ENCODE results near the gene DYNC1H1. TPM values are rescaled to one million over a fixed set of nuclear protein-coding genes. Genes with fewer than 3 reads are reported as not detected.

The DYNC1H1 gene
- total RNA-seq, 4 donors from 2014 or later: 486 to 737 (median 718) TPM

GRCh38 chr14:102028733-102029132 lies 64.4 kb downstream of the DYNC1H1 start:
- no peak overlapping the region for H3K4me3 ChIP-seq
- in situ Hi-C loops (cut with MboI; ENCODE audit: low sequenced_read_pairs in 4 of 4): no loop called here
- intact Hi-C loops (cut with DNase I; ENCODE audit: low total_unique reads): no loop called here
- no peaks in the 10 kb centered on the region for H3K4me1 ChIP-seq
- no peaks in the 10 kb centered on the region for H3K27me3 ChIP-seq
- ATAC-seq: no peak
- H3K9me3 ChIP-seq: no peaks in the 10 kb centered on the region
- TF ChIP-seq, protein P1, sequence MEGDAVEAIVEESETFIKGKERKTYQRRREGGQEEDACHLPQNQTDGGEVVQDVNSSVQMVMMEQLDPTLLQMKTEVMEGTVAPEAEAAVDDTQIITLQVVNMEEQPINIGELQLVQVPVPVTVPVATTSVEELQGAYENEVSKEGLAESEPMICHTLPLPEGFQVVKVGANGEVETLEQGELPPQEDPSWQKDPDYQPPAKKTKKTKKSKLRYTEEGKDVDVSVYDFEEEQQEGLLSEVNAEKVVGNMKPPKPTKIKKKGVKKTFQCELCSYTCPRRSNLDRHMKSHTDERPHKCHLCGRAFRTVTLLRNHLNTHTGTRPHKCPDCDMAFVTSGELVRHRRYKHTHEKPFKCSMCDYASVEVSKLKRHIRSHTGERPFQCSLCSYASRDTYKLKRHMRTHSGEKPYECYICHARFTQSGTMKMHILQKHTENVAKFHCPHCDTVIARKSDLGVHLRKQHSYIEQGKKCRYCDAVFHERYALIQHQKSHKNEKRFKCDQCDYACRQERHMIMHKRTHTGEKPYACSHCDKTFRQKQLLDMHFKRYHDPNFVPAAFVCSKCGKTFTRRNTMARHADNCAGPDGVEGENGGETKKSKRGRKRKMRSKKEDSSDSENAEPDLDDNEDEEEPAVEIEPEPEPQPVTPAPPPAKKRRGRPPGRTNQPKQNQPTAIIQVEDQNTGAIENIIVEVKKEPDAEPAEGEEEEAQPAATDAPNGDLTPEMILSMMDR (IDR thresholded peaks at IDR 0.05 in 4 of 5, conservative IDR thresholded peaks at IDR 0.05 in 1 of 5): no peak
- TF ChIP-seq POLR2A (IDR thresholded peaks at IDR 0.05): no peak
- H3K27ac ChIP-seq: no peak overlapping the region
- H3K36me3 ChIP-seq: peaks cover 6 to 99% of the 10 kb centered on the region in 2 donors
- no peak for DNase-seq

DNA sequence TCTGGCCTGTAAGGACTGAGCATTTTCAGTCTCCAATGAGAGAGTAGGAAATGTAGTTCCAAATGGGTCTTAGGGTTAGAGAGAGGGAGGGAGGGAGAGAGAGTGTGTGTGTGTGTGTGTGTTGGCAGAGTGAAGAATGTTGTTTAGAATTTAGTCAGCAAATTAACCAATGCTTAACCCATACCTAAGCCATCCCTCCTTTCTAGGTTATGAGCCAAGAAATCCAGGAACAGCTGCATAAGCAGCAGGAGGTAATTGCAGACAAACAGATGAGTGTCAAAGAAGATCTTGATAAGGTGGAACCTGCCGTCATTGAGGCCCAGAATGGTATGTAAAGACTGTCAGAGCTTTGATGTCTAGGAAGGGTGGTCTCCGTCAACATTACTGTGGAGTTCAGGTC lies 65.6 kb downstream of the DYNC1H1 start:
- in situ Hi-C loops (cut with MboI; ENCODE audit: low sequenced_read_pairs in 4 of 4): no loop called here
- no peaks in the 10 kb centered on the region for H3K27me3 ChIP-seq
- no peak for DNase-seq
- intact Hi-C loops (cut with DNase I; ENCODE audit: low total_unique reads): no loop called here
- no peak overlapping the region for H3K27ac ChIP-seq
- H3K4me1 ChIP-seq: no peaks in the 10 kb centered on the region
- ATAC-seq: no peak
- no peak overlapping the region for H3K4me3 ChIP-seq
- no peak for TF ChIP-seq POLR2A (IDR thresholded peaks at IDR 0.05)
- TF ChIP-seq, protein P1 (IDR thresholded peaks at IDR 0.05 in 4 of 5, conservative IDR thresholded peaks at IDR 0.05 in 1 of 5): no peak
- peaks cover 6 to 99% of the 10 kb centered on the region in 2 donors for H3K36me3 ChIP-seq
- H3K9me3 ChIP-seq: no peaks in the 10 kb centered on the region

DNA sequence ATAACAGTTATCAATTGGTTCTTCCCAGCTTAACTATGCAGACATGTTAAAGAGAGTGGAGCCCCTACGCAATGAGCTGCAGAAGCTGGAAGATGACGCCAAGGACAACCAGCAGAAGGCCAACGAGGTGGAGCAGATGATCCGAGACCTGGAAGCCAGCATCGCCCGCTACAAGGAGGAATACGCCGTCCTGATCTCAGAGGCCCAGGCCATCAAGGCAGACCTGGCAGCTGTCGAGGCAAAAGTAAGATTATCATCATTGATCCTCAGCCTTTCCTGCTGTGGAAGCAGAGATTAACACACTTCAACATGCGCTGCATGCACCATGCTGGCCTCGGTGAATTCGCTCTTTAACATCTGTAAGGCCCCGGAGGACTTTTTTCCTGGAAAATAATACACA lies 68.9 kb downstream of the DYNC1H1 start:
- intact Hi-C loops (cut with DNase I; ENCODE audit: low total_unique reads): no loop called here
- ATAC-seq: no peak
- no peak overlapping the region for H3K4me3 ChIP-seq
- H3K36me3 ChIP-seq: peaks cover 6 to 100% of the 10 kb centered on the region in 2 donors
- TF ChIP-seq, protein P1 (IDR thresholded peaks at IDR 0.05 in 4 of 5, conservative IDR thresholded peaks at IDR 0.05 in 1 of 5): no peak
- no peak for TF ChIP-seq POLR2A (IDR thresholded peaks at IDR 0.05)
- in situ Hi-C loops (cut with MboI; ENCODE audit: low sequenced_read_pairs in 4 of 4): no loop called here
- no peaks in the 10 kb centered on the region for H3K27me3 ChIP-seq
- no peak for DNase-seq
- no peaks in the 10 kb centered on the region for H3K9me3 ChIP-seq
- H3K4me1 ChIP-seq: no peaks in the 10 kb centered on the region
- H3K27ac ChIP-seq: no peak overlapping the region

- H3K36me3 ChIP-seq: peaks cover 0 to 100% of the 10 kb centered on the region in 2 donors
- no peak for ATAC-seq
- H3K9me3 ChIP-seq: no peaks in the 10 kb centered on the region
- H3K27me3 ChIP-seq: no peaks in the 10 kb centered on the region
- intact Hi-C loops (cut with DNase I; ENCODE audit: low total_unique reads): no loop called here
- in situ Hi-C loops (cut with MboI; ENCODE audit: low sequenced_read_pairs in 4 of 4): no loop called here
- no peaks in the 10 kb centered on the region for H3K4me1 ChIP-seq
- no peak overlapping the region for H3K4me3 ChIP-seq
- TF ChIP-seq, protein P1 (IDR thresholded peaks at IDR 0.05 in 4 of 5, conservative IDR thresholded peaks at IDR 0.05 in 1 of 5): no peak
- TF ChIP-seq POLR2A (IDR thresholded peaks at IDR 0.05): no peak
- no peak for DNase-seq
- no peak overlapping the region for H3K27ac ChIP-seq
Measured at GRCh38 chr14:102034301-102034700, 69.9 kb downstream of the DYNC1H1 start.

- no peak for DNase-seq
- Histone ChIP-seq H3K4me1 (no peaks in the 10 kb centered on the region), H3K36me3 (peaks cover 2 to 100% of the 10 kb centered on the region in 2 donors), H3K27me3 (no peaks in the 10 kb centered on the region), H3K9me3 (no peaks in the 10 kb centered on the region), H3K27ac (no peak overlapping the region), H3K4me3 (no peak overlapping the region)
- TF ChIP-seq, protein P1 (IDR thresholded peaks at IDR 0.05 in 4 of 5, conservative IDR thresholded peaks at IDR 0.05 in 1 of 5): no peak
- TF ChIP-seq POLR2A (IDR thresholded peaks at IDR 0.05): no peak
- in situ Hi-C loops (cut with MboI; ENCODE audit: low sequenced_read_pairs in 4 of 4): no loop called here
- ATAC-seq: no peak
- intact Hi-C loops (cut with DNase I; ENCODE audit: low total_unique reads): no loop called here
Measured at GRCh38 chr14:102035914-102036313, 71.5 kb downstream of the DYNC1H1 start.
